IPS DF 6.9 (cell line): Measurements from ENCODE around the gene FGFR2.
"Not testable (repeated sequence)": the region's sequence is repeated elsewhere in the genome, so short reads cannot be mapped to it uniquely, and the experiment has no call there.

Source experiments
- DNase-seq: peaks from one replicate; pipeline ENCODE4 v3.0.0-alpha.2; 2013; ENCODE audit warnings: low read depth, low spot score
- H3K27ac ChIP-seq: one replicate; pipeline ENCODE4 v1.5.1; 2013; ENCODE audit warnings: low read length, control low read depth
- H3K27me3 ChIP-seq: 2 replicates; pipeline ENCODE4 v1.6.1; 2013; ENCODE audit warnings: mild to moderate bottlenecking, low read length; ENCODE audit not compliant: control insufficient read depth, insufficient read depth
- H3K36me3 ChIP-seq: 2 replicates; pipeline ENCODE4 v1.6.1; 2013; ENCODE audit warnings: low read length; ENCODE audit not compliant: control insufficient read depth, insufficient read depth
- H3K4me1 ChIP-seq: 2 replicates; pipeline ENCODE4 v1.6.1; 2013; ENCODE audit warnings: low read length; ENCODE audit not compliant: control insufficient read depth, insufficient read depth
- H3K4me3 ChIP-seq: 2 replicates; pipeline ENCODE4 v1.5.1; 2013; ENCODE audit warnings: mild to moderate bottlenecking, low read length
- H3K9me3 ChIP-seq: 2 replicates; pipeline ENCODE4 v1.6.1; 2013; ENCODE audit warnings: low read length, inconsistent platforms; ENCODE audit not compliant: control insufficient read depth, insufficient read depth
- WGBS: extraction: QIAGEN DNeasy Blood & Tissue Kit; methylation state at CpG from one replicate; pipeline ENCODE4 v1.1.7; 2013; ENCODE audit warnings: mixed read lengths, missing lambda C conversion rate; ENCODE audit not compliant: insufficient read length, insufficient coverage; 5-methylcytosine and 5-hydroxymethylcytosine counted together

The FGFR2 gene

GRCh38 chr10:121525251-121526134, 72.8 kb downstream of the FGFR2 start:
- H3K36me3 ChIP-seq = 0 out of 2 replicates have a peak, but pooled peaks cover 7% of the 10 kb centered on the region
- H3K9me3 ChIP-seq = no peaks in the 10 kb centered on the region
- DNase-seq = no peak
- H3K27ac ChIP-seq = no peak overlapping the region
- no CpG with 5 or more reads among the region's 16 CpGs for WGBS
- 0 out of 2 replicates have a peak, but pooled peaks cover 2% of the 10 kb centered on the region for H3K4me1 ChIP-seq
- H3K27me3 ChIP-seq = no peaks in the 10 kb centered on the region
- no peak overlapping the region for H3K4me3 ChIP-seq

GRCh38 chr10:121524157-121524817, 74.0 kb downstream of the FGFR2 start:
- 0 out of 2 replicates have a peak, but pooled peaks cover 2% of the 10 kb centered on the region for H3K4me1 ChIP-seq
- H3K27me3 ChIP-seq = no peaks in the 10 kb centered on the region
- no peak overlapping the region for H3K4me3 ChIP-seq
- no peak overlapping the region for H3K27ac ChIP-seq
- H3K36me3 ChIP-seq = peaks cover 11% of the 10 kb centered on the region; the same call in 1 of the 2 replicates
- no peak for DNase-seq
- 100% methylated on average over 2 of the region's 17 CpGs for WGBS
- H3K9me3 ChIP-seq = no peaks in the 10 kb centered on the region

- Histone ChIP-seq H3K4me1 (0 out of 2 replicates have a peak, but pooled peaks cover 2% of the 10 kb centered on the region), H3K36me3 (peaks cover 11% of the 10 kb centered on the region; the same call in 1 of the 2 replicates), H3K4me3 (no peak overlapping the region), H3K27ac (no peak overlapping the region), H3K27me3 (no peaks in the 10 kb centered on the region), H3K9me3 (no peaks in the 10 kb centered on the region)
- no peak for DNase-seq
- no CpG with 5 or more reads among the region's 1 CpG for WGBS
These were observed 75.4 kb downstream of the FGFR2 start for GRCh38 chr10:121522831-121523230.

GRCh38 chr10:121521794-121522556, 76.3 kb downstream of the FGFR2 start:
- Histone ChIP-seq H3K4me3 (no peak overlapping the region), H3K36me3 (peaks cover 15% of the 10 kb centered on the region), H3K4me1 (peaks cover 5% of the 10 kb centered on the region; the same call in 1 of the 2 replicates), H3K27ac (no peak overlapping the region), H3K27me3 (no peaks in the 10 kb centered on the region), H3K9me3 (no peaks in the 10 kb centered on the region)
- no CpG with 5 or more reads among the region's 11 CpGs for WGBS
- DNase-seq = no peak

GRCh38 chr10:121520526-121520925, 77.7 kb downstream of the FGFR2 start:
- not testable (repeated sequence) for H3K27ac ChIP-seq, DNase-seq, H3K9me3 ChIP-seq, H3K4me1 ChIP-seq, H3K27me3 ChIP-seq, H3K4me3 ChIP-seq
- H3K36me3 ChIP-seq = peaks cover 11% of the 10 kb centered on the region
- WGBS = no CpG with 5 or more reads among the region's 6 CpGs

GRCh38 chr10:121519901-121520493, 78.2 kb downstream of the FGFR2 start:
- Histone ChIP-seq H3K27ac (no peak overlapping the region), H3K4me3 (no peak overlapping the region), H3K9me3 (no peaks in the 10 kb centered on the region), H3K27me3 (no peaks in the 10 kb centered on the region), H3K36me3 (peaks cover 13% of the 10 kb centered on the region), H3K4me1 (peaks cover 3% of the 10 kb centered on the region; the same call in 1 of the 2 replicates)
- DNase-seq = no peak
- WGBS = no CpG with 5 or more reads among the region's 17 CpGs

- Histone ChIP-seq H3K36me3 (peaks cover 16% of the 10 kb centered on the region), H3K9me3 (no peaks in the 10 kb centered on the region)
- WGBS = no CpG with 5 or more reads among the region's 5 CpGs
These were observed 78.8 kb downstream of the FGFR2 start for GRCh38 chr10:121519411-121519810.

GRCh38 chr10:121518333-121518732, 79.9 kb downstream of the FGFR2 start:
- Histone ChIP-seq H3K4me1 (peaks cover 3% of the 10 kb centered on the region; the same call in 1 of the 2 replicates), H3K27me3 (no peaks in the 10 kb centered on the region), H3K27ac (no peak overlapping the region), H3K9me3 (no peaks in the 10 kb centered on the region), H3K4me3 (no peak overlapping the region), H3K36me3 (peaks cover 19% of the 10 kb centered on the region)
- DNase-seq = no peak
- WGBS = no CpG with 5 or more reads among the region's 4 CpGs

More at GRCh38 chr10:121519411-121519810, 78.8 kb downstream of the FGFR2 start:
- DNase-seq = no peak
- Histone ChIP-seq H3K27ac (no peak overlapping the region), H3K4me1 (peaks cover 3% of the 10 kb centered on the region; the same call in 1 of the 2 replicates), H3K4me3 (no peak overlapping the region), H3K27me3 (no peaks in the 10 kb centered on the region)

- Histone ChIP-seq H3K4me3 (no peak overlapping the region), H3K36me3 (peaks cover 19% of the 10 kb centered on the region), H3K27me3 (no peaks in the 10 kb centered on the region), H3K9me3 (no peaks in the 10 kb centered on the region), H3K4me1 (peaks cover 5% of the 10 kb centered on the region; the same call in 1 of the 2 replicates), H3K27ac (no peak overlapping the region)
- no CpG with 5 or more reads among the region's 8 CpGs for WGBS
- no peak for DNase-seq
These were observed 82.0 kb downstream of the FGFR2 start for GRCh38 chr10:121516093-121516865.
